Left ventricle myocardium inferior (tissue), 1 donor: ENCODE data around the gene NHERF2. TPM values are rescaled to one million over a fixed set of nuclear protein-coding genes. Genes with fewer than 3 reads are reported as not detected.

Experiments
- DNase-seq: peaks from one replicate; pipeline ENCODE4 v3.0.0-alpha.2; 2020
- H3K27ac ChIP-seq: fragments of 200-600 bp; replicated peaks from 2 replicates; pipeline ENCODE4 v1.8.0; 2021
- H3K27me3 ChIP-seq: fragments of 200-600 bp; 2 replicates; pipeline ENCODE4 v1.8.0; 2021; ENCODE audit warnings: low read depth
- H3K36me3 ChIP-seq: fragments of 200-600 bp; 2 replicates; pipeline ENCODE4 v1.8.0; 2021
- H3K4me1 ChIP-seq: fragments of 200-600 bp; 2 replicates; pipeline ENCODE4 v1.8.0; 2021
- H3K4me3 ChIP-seq: fragments of 200-600 bp; 2 replicates; pipeline ENCODE4 v1.8.0; 2021; ENCODE audit warnings: mild to moderate bottlenecking, moderate library complexity
- H3K9me3 ChIP-seq: fragments of 200-600 bp; replicated peaks from 2 replicates; pipeline ENCODE4 v1.8.0; 2021
- intact Hi-C: fragments of 100-400 bp; cut with micrococcal nuclease; formaldehyde crosslinking; loops from one replicate; pipeline ENCODE4 v1.11.0; 2022
- total RNA-seq: library from RNA; stranded (reverse); fragmentation: NEBNext Ultra II Directional; extraction: Animal tissue kit (Norgen Biotek cat#: 25700); gene quantifications from one replicate; pipeline ENCODE4 v1.2.1, GENCODE V29; 2021
- TF ChIP-seq, protein P1 (sequence below): fragments of 200-600 bp; IDR thresholded peaks from 2 replicates; pipeline ENCODE4 v1.8.0; 2021; ENCODE audit warnings: antibody characterized with exemption, mild to moderate bottlenecking, borderline replicate concordance
- donor health status: DM: no; HTN: yes; CAD: no; lungs with severe emphysema.

The NHERF2 gene
- total RNA-seq, 1 donor from 2014 or later = 221 TPM

DNA sequence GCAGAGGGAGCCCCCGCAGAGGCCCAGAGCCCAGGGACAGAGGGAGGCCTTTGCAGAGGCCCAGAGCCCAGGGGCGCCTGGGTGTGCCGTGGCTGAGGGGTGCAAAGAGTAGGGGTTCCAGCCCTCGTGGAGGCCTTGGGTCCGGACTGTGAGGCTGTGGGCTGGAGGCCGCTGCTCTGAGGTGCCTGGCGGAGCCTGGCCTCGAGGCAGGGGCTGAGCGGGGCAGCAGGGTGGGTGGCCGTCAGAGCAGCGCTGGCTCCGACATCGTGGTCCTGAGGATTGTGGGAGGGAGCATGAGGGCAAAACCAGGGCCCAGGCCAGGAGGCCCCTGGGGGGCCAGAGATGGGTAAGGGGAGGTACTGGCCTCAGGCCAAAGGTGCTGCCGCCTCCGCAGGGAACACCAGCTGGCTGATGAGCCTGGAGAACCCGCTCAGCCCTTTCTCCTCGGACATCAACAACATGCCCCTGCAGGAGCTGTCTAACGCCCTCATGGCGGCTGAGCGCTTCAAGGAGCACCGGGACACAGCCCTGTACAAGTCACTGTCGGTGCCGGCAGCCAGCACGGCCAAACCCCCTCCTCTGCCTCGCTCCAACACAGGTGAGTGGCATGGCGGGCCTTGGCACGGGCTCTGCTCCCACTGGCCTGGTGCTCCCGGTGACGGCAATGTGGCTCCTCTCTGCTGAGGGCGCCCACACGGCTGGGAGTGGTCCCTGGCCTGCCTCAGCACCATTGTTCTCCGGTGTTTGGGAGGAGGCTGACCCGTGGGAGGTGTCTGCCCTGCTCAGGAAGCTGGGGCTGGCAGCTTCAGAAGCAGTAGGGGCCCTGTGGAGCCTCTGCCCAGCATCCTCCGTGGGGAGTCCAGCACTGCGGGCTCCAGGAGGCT is 54.7 kb downstream of the NHERF2 start:
- intact Hi-C loops = no loop called here
- no peak for DNase-seq
- Histone ChIP-seq H3K27me3 (no peaks in the 10 kb centered on the region), H3K36me3 (peaks cover 81% of the 10 kb centered on the region), H3K27ac (peak overlapping the region; percentile 65), H3K9me3 (no peaks in the 10 kb centered on the region), H3K4me1 (peaks cover 35% of the 10 kb centered on the region), H3K4me3 (no peak overlapping the region)
- TF ChIP-seq, protein P1, sequence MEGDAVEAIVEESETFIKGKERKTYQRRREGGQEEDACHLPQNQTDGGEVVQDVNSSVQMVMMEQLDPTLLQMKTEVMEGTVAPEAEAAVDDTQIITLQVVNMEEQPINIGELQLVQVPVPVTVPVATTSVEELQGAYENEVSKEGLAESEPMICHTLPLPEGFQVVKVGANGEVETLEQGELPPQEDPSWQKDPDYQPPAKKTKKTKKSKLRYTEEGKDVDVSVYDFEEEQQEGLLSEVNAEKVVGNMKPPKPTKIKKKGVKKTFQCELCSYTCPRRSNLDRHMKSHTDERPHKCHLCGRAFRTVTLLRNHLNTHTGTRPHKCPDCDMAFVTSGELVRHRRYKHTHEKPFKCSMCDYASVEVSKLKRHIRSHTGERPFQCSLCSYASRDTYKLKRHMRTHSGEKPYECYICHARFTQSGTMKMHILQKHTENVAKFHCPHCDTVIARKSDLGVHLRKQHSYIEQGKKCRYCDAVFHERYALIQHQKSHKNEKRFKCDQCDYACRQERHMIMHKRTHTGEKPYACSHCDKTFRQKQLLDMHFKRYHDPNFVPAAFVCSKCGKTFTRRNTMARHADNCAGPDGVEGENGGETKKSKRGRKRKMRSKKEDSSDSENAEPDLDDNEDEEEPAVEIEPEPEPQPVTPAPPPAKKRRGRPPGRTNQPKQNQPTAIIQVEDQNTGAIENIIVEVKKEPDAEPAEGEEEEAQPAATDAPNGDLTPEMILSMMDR = no peak

DNA sequence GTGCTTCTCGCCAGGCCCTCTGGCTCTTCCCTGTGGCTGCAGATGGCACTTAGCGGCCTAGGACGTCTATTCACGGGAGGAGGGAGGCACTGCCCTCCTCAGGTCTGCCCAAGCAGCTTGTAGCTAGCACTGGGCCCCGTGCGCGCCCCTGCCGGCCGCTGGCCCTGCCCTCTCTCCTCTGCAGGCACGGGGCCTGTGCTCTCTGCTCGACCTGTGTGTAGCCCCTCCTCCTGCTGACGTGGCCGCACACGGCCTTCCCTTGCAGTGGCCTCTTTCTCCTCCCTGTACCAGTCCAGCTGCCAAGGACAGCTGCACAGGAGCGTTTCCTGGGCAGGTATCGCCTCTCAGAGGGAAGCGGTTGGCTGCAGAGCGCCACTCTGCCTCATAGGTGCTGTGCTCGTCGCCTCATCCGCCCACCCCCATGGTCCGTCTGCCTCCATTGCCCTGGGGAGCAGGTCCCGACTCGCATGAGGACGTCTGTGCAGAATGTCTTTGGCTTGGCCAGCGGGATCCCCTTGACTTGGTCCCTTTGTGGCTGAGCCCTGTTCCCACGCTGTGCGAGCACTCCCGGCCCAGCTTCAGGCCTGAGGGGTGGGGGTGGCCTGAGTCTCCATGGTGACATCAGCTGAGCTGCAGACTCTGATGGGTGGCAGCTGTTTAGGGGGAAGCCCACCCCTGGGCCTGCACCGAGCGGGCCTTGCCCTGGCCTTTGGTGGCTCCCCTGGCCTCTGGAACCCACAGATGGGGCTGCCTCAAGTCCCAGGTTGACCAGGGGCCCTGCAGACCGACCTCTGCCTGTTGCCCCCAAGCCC is 55.7 kb downstream of the NHERF2 start:
- TF ChIP-seq, protein P1 = peak; percentile 32
- intact Hi-C loops = no loop called here
- DNase-seq = no peak
- Histone ChIP-seq H3K27ac (peak overlapping the region; percentile 65), H3K36me3 (peaks cover 80% of the 10 kb centered on the region), H3K9me3 (no peaks in the 10 kb centered on the region), H3K27me3 (no peaks in the 10 kb centered on the region), H3K4me1 (peaks cover 35% of the 10 kb centered on the region), H3K4me3 (no peak overlapping the region)

DNA sequence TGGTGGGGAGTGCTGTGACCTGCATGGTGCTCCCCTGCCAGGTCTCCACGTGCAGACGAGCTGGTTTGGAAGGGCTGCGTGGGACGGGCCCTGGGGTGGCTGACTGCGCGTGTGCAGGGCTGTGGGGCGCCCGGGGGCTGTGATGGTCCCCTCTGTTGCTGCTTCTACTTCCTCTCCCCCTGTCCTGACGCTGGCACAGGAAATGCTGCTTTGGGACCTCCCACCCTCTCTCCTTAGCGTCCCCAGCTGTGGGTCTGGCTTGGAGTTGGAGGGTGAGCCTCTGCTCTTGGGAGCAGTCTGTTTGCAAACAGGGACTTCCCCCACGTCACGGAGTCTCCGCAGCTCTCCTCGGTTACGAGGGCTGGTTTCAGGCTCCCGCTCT is 56.3 kb downstream of the NHERF2 start:
- Histone ChIP-seq H3K4me1 (peaks cover 35% of the 10 kb centered on the region), H3K27me3 (no peaks in the 10 kb centered on the region), H3K4me3 (no peak overlapping the region), H3K9me3 (no peaks in the 10 kb centered on the region), H3K27ac (peak overlapping the region; percentile 65), H3K36me3 (peaks cover 80% of the 10 kb centered on the region)
- TF ChIP-seq, protein P1 = no peak
- no peak for DNase-seq
- intact Hi-C loops = no loop called here

DNA sequence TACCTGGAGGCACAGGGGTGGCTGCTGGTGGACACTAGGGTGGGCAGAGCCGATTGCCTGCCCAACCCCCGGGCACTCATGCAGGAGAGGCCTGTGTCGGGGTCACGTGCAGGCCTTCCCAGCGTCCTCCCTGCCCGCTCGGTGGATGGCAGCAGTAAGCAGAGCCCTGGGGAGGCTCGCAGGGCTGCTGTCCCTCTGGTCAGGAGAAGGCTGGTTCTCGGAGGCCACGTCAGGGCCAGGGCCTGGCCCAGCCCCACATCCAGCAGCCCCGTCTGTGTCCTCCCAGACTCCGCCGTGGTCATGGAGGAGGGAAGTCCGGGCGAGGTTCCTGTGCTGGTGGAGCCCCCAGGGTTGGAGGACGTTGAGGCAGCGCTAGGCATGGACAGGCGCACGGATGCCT is 56.7 kb downstream of the NHERF2 start:
- intact Hi-C loops = no loop called here
- Histone ChIP-seq H3K9me3 (no peaks in the 10 kb centered on the region), H3K27me3 (no peaks in the 10 kb centered on the region), H3K27ac (peak overlapping the region; percentile 65), H3K4me1 (peaks cover 35% of the 10 kb centered on the region), H3K36me3 (peaks cover 82% of the 10 kb centered on the region), H3K4me3 (no peak overlapping the region)
- TF ChIP-seq, protein P1 = no peak
- no peak for DNase-seq

DNA sequence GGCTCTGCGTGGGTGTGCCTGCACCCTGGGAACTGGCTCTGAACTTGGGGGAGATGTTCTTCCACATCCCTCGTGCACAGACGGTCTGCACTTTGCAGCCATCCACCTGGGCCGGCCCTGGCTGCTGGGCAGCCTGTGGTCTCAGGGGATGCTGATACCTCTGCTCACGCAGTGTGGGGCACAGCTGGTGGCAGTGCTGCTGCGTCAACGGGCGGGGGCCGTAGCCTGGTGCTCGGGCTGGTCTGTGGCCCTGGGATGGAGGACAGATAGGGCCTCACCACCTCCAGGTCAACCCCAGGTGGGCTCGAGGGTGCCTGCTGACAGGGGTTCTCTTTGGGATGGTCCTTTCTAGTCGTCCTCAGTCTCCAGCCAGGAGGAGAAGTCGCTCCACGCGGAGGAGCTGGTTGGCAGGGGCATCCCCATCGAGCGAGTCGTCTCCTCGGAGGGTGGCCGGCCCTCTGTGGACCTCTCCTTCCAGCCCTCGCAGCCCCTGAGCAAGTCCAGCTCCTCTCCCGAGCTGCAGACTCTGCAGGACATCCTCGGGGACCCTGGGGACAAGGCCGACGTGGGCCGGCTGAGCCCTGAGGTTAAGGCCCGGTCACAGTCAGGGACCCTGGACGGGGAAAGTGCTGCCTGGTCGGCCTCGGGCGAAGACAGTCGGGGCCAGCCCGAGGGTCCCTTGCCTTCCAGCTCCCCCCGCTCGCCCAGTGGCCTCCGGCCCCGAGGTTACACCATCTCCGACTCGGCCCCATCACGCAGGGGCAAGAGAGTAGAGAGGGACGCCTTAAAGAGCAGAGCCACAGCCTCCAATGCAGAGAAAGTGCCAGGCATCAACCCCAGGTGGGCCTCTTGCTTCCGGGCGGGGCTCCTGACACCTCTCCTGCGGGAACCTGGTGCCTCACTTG is 57.4 kb downstream of the NHERF2 start:
- H3K27me3 ChIP-seq = no peaks in the 10 kb centered on the region
- no peaks in the 10 kb centered on the region for H3K9me3 ChIP-seq
- intact Hi-C loops = no loop called here
- no peak overlapping the region for H3K4me3 ChIP-seq
- no peak for DNase-seq
- H3K4me1 ChIP-seq = peaks cover 35% of the 10 kb centered on the region
- H3K36me3 ChIP-seq = peaks cover 82% of the 10 kb centered on the region
- no peak overlapping the region for H3K27ac ChIP-seq
- TF ChIP-seq, protein P1 = no peak
